Brain microvascular endothelial cell (primary cell): ENCODE data around the gene TTC36.

ENCODE experiments used
- DNase-seq: peaks from one replicate; pipeline ENCODE4 v3.0.0-alpha.2; 2020
- H3K27ac ChIP-seq: fragments of 250-450 bp; sonication (Bioruptor Pico); 2 replicates; pipeline ENCODE4 v1.5.1; 2020; ENCODE audit warnings: mild to moderate bottlenecking, moderate library complexity
- H3K27me3 ChIP-seq: fragments of 250-450 bp; sonication (Bioruptor Pico); replicated peaks from 2 replicates; pipeline ENCODE4 v1.5.1; 2020; ENCODE audit warnings: mild to moderate bottlenecking
- H3K36me3 ChIP-seq: fragments of 250-450 bp; sonication (Bioruptor Pico); replicated peaks from 2 replicates; pipeline ENCODE4 v1.5.1; 2020; ENCODE audit warnings: mild to moderate bottlenecking
- H3K4me3 ChIP-seq: 2 replicates; pipeline ENCODE4 v1.5.1; 2011; ENCODE audit warnings: low read depth, mild to moderate bottlenecking, control low read depth, low read length, moderate library complexity
- in situ Hi-C: cut with HindIII; loops from 2 replicates; pipeline ENCODE4 v1.10.0; 2017; ENCODE audit warnings: low sequenced_read_pairs, low pct_ligation_motif_present
- TF ChIP-seq, protein P1 (sequence below): IDR thresholded peaks from 2 replicates; pipeline ENCODE4 v1.5.1; 2011; ENCODE audit warnings: low read depth, mild to moderate bottlenecking, moderate library complexity, low read length, control low read depth, inconsistent platforms; ENCODE audit errors: missing control alignments

Gene TTC36

DNA sequence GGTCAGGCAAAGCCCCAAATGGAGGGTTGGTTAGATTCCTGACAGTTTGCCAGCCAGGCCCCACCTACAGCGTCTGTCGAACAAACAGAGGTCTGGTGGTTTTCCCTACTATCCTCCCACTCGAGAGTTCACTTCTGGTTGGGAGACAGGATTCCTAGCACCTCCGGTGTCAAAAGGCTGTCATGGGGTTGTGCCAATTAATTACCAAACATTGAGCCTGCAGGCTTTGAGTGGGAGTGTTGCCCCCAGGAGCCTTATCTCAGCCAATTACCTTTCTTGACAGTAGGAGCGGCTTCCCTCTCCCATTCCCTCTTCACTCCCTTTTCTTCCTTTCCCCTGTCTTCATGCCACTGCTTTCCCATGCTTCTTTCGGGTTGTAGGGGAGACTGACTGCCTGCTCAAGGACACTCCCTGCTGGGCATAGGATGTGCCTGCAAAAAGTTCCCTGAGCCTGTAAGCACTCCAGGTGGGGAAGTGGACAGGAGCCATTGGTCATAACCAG is 4.7 kb upstream of the TTC36 start:
- peak; percentile 14 for DNase-seq
- H3K36me3 ChIP-seq, result peaks cover 52% of the 10 kb centered on the region
- no peak overlapping the region for H3K27ac ChIP-seq

DNA sequence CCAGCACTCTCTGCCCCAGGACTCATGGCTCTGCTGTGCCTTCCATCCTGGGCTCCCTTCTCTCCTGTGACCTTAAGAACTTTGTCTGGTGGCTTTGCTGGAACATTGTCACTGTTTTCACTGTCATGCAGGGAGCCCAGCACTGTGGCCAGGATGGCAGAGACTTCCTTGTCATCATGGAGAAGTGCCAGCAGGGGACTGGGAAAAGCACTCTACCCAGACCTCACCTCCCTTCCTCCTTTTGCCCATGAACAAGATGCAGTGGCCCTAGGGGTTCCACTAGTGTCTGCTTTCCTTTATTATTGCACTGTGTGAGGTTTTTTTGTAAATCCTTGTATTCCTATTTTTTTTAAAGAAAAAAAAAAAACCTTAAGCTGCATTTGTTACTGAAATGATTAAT is 2.9 kb upstream of the TTC36 start:
- in situ Hi-C loops, result no loop called here
- H3K36me3 ChIP-seq, result peaks cover 46% of the 10 kb centered on the region
- DNase-seq, result no peak

More for the DNA sequence above, 4.7 kb upstream of the TTC36 start:
- in situ Hi-C loops, result no loop called here
- TF ChIP-seq, protein P1, sequence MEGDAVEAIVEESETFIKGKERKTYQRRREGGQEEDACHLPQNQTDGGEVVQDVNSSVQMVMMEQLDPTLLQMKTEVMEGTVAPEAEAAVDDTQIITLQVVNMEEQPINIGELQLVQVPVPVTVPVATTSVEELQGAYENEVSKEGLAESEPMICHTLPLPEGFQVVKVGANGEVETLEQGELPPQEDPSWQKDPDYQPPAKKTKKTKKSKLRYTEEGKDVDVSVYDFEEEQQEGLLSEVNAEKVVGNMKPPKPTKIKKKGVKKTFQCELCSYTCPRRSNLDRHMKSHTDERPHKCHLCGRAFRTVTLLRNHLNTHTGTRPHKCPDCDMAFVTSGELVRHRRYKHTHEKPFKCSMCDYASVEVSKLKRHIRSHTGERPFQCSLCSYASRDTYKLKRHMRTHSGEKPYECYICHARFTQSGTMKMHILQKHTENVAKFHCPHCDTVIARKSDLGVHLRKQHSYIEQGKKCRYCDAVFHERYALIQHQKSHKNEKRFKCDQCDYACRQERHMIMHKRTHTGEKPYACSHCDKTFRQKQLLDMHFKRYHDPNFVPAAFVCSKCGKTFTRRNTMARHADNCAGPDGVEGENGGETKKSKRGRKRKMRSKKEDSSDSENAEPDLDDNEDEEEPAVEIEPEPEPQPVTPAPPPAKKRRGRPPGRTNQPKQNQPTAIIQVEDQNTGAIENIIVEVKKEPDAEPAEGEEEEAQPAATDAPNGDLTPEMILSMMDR, result peak; percentile 73
- Histone ChIP-seq H3K4me3 (no peak overlapping the region), H3K27me3 (no peaks in the 10 kb centered on the region)

DNA sequence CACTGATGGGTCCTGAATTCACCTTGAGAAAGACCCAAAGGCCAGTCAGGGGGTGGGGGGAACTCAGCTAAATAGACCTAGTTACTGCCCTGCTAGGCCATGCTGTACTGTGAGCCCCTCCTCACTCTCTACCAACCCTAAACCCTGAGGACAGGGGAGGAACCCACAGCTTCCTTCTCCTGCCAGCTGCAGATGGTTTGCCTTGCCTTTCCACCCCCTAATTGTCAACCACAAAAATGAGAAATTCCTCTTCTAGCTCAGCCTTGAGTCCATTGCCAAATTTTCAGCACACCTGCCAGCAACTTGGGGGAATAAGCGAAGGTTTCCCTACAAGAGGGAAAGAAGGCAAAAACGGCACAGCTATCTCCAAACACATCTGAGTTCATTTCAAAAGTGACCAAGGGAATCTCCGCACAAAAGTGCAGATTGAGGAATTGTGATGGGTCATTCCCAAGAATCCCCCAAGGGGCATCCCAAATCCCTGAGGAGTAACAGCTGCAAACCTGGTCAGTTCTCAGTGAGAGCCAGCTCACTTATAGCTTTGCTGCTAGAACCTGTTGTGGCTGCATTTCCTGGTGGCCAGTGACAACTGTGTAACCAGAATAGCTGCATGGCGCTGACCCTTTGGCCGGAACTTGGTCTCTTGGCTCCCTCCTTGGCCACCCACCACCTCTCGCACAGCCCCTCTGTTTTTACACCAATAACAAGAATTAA is 2.4 kb upstream of the TTC36 start:
- H3K27me3 ChIP-seq, result no peaks in the 10 kb centered on the region
- TF ChIP-seq, protein P1, result no peak
- in situ Hi-C loops, result no loop called here
- peaks cover 40% of the 10 kb centered on the region for H3K36me3 ChIP-seq
- H3K4me3 ChIP-seq, result no peak overlapping the region
- H3K27ac ChIP-seq, result no peak overlapping the region
- DNase-seq, result no peak

More for the DNA sequence above, 2.9 kb upstream of the TTC36 start:
- Histone ChIP-seq H3K27me3 (no peaks in the 10 kb centered on the region), H3K4me3 (no peak overlapping the region), H3K27ac (no peak overlapping the region)
- TF ChIP-seq, protein P1, result no peak

DNA sequence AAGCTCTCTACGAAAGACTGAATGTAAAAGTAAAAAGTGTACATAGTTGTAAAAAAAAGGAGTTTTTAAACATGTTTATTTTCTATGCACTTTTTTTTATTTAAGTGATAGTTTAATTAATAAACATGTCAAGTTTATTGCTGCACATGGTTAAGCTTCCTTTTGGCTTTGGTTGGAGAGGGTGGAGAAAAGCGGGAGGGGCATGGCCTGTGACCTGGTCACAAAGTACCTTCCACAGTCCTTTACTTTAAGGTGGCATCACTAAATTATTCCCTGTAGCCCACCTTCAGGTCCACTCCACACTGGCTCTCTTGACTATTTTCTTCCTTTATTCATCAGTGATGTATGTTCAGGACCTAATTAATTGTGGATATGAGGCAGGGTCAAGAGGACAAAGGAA is 586 bp upstream of the TTC36 start:
- H3K4me3 ChIP-seq, result no peak overlapping the region
- H3K27ac ChIP-seq, result no peak overlapping the region
- no peak for DNase-seq
- in situ Hi-C loops, result no loop called here
- peaks cover 25% of the 10 kb centered on the region for H3K36me3 ChIP-seq
- H3K27me3 ChIP-seq, result no peaks in the 10 kb centered on the region
- TF ChIP-seq, protein P1, result no peak

DNA sequence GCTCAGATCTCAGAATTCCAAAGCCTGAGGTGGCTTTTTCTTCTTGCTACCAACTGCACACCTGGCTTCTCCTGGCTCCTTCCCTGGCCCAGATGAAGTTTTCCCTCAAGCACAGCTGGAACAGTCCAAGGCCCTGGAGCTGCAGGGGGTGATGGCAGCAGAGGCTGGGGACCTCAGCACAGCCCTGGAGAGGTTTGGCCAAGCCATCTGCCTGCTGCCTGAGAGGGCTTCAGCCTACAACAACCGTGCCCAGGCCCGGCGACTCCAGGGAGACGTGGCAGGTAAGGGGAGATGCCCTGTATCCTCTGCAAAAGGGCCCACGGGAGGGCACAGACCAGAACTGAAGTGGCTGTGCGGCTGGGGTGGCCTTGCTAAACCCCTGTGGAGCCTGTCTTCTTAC is 1.2 kb downstream of the TTC36 start:
- no peak overlapping the region for H3K27ac ChIP-seq
- no peaks in the 10 kb centered on the region for H3K27me3 ChIP-seq
- DNase-seq, result no peak
- in situ Hi-C loops, result no loop called here
- H3K4me3 ChIP-seq, result no peak overlapping the region
- H3K36me3 ChIP-seq, result peaks cover 9% of the 10 kb centered on the region
- TF ChIP-seq, protein P1, result no peak
